Keratinocyte (primary cell): Measurements from ENCODE around the gene SYVN1. TPM values are rescaled to one million over a fixed set of nuclear protein-coding genes. Genes with fewer than 3 reads are reported as not detected.

ENCODE experiments used
- DNase-seq: peaks from one replicate; pipeline ENCODE4 v3.0.0-alpha.2; 2011; ENCODE audit warnings: low read depth, missing footprints, low spot score
- FAIRE-seq: peaks from 2 replicates; lab custom pipeline; 2011; peaks lifted over from hg19 to GRCh38; lab: Jason Lieb, UNC
- H2AFZ ChIP-seq: 2 replicates; pipeline ENCODE4 v1.6.0; 2012; ENCODE audit warnings: low read length, control low read depth, inconsistent platforms; ENCODE audit not compliant: control insufficient read depth
- H3K27ac ChIP-seq: 2 replicates; pipeline ENCODE4 v1.5.1; 2011; ENCODE audit warnings: low read length; ENCODE audit not compliant: control insufficient read depth, insufficient read depth
- H3K27me3 ChIP-seq: 3 replicates; pipeline ENCODE4 v1.6.0; 2011; ENCODE audit warnings: low read length; ENCODE audit not compliant: control insufficient read depth, insufficient read depth; ENCODE audit errors: extremely low read depth
- H3K36me3 ChIP-seq, 2 experiments: 2 replicates in 1 of 2; 3 replicates in 1 of 2; pipeline ENCODE4 v1.5.1; 2011; ENCODE audit warnings: low read length in 2 of 2, mild to moderate bottlenecking in 1 of 2; ENCODE audit not compliant: control insufficient read depth in 2 of 2, insufficient read depth in 2 of 2; ENCODE audit errors: extremely low read depth in 1 of 2
- H3K4me1 ChIP-seq: 3 replicates; pipeline ENCODE4 v1.5.1; 2011; ENCODE audit warnings: low read length; ENCODE audit not compliant: control insufficient read depth, insufficient read depth; ENCODE audit errors: extremely low read depth
- H3K4me2 ChIP-seq: 3 replicates; pipeline ENCODE4 v1.6.0; 2011; ENCODE audit warnings: low read depth, low read length; ENCODE audit not compliant: control insufficient read depth, insufficient read depth; ENCODE audit errors: extremely low read depth
- H3K4me3 ChIP-seq, 3 experiments: fragments of 200-600 bp in 1 of 3; sonication (generic) in 1 of 3; 2 replicates in 2 of 3; 3 replicates in 1 of 3; pipeline ENCODE4 v1.5.1; 2011 to 2016; ENCODE audit warnings: low read length in 3 of 3, mild to moderate bottlenecking in 3 of 3, control low read depth in 2 of 3, inconsistent platforms in 1 of 3, low read depth in 1 of 3, mixed read lengths in 1 of 3, mixed run types in 1 of 3, moderate library complexity in 1 of 3; ENCODE audit not compliant: control insufficient read depth in 2 of 3, insufficient read depth in 2 of 3; ENCODE audit errors: extremely low read depth in 1 of 3
- H3K79me2 ChIP-seq: 2 replicates; pipeline ENCODE4 v1.6.0; 2012; ENCODE audit warnings: low read length; ENCODE audit not compliant: control insufficient read depth, insufficient read depth
- H3K9ac ChIP-seq: 3 replicates; pipeline ENCODE4 v1.6.0; 2011; ENCODE audit warnings: low read length; ENCODE audit not compliant: control insufficient read depth, insufficient read depth; ENCODE audit errors: extremely low read depth
- H3K9me1 ChIP-seq: 3 replicates; pipeline ENCODE4 v1.6.0; 2011; ENCODE audit warnings: low read length; ENCODE audit not compliant: control insufficient read depth, insufficient read depth; ENCODE audit errors: extremely low read depth
- H3K9me3 ChIP-seq: 2 replicates; pipeline ENCODE4 v1.5.1; 2012; ENCODE audit warnings: low read depth, low read length; ENCODE audit not compliant: control insufficient read depth
- H4K20me1 ChIP-seq: 3 replicates; pipeline ENCODE4 v1.6.0; 2011; ENCODE audit warnings: low read length; ENCODE audit not compliant: control insufficient read depth, insufficient read depth; ENCODE audit errors: extremely low read depth
- CTCF ChIP-seq, 3 experiments: IDR thresholded peaks in 1 of 3; conservative IDR thresholded peaks in 1 of 3; optimal IDR thresholded peaks in 1 of 3; 2 replicates in 2 of 3; 3 replicates in 1 of 3; pipeline versions ENCODE3 to v1.5.1; 2011; ENCODE audit warnings: low read length in 3 of 3, mild to moderate bottlenecking in 3 of 3, moderate library complexity in 2 of 3, control low read depth in 1 of 3, inconsistent platforms in 1 of 3; ENCODE audit not compliant: insufficient read depth in 2 of 3; ENCODE audit errors: extremely low read depth in 1 of 3
- EZH2 ChIP-seq: IDR thresholded peaks from one replicate; pipeline ENCODE4 v1.6.1; 2012; ENCODE audit warnings: inconsistent platforms, mild to moderate bottlenecking, low read length, moderate library complexity
- dilution Hi-C: fragments of 300-500 bp; cut with MboI; formaldehyde crosslinking; loops from one replicate; pipeline ENCODE4 v1.7.0; 2020; ENCODE audit warnings: low sequenced_read_pairs; ENCODE audit not compliant: extremely low pct_ligation_motif_present
- polyA plus RNA-seq, 5 experiments: library from polyadenylated mRNA; depleted of rRNA in 3 of 5; stranded (reverse) in 3 of 5; stranded (forward) in 1 of 5; unstranded in 1 of 5; fragments of >200 nt; gene quantifications; 1 replicate in 1 of 5; 2 replicates in 3 of 5; 3 replicates in 1 of 5; pipeline versions ENCODE4 v1.2.1 to v1.2.3, GENCODE V29; 2011 to 2012; ENCODE audit warnings: missing spikeins in 2 of 5, low read depth in 1 of 5, low replicate concordance in 1 of 5

The SYVN1 gene
- polyA plus RNA-seq, 1 donor (not counting 4 experiments of a cell fraction or from before 2014, with no cell fraction given): 10.8 TPM

- FAIRE-seq (no peak), DNase-seq (no peak)
- Histone ChIP-seq H2AFZ (no peak overlapping the region), H3K4me3 (no peak overlapping the region), H3K27me3 (no peaks in the 10 kb centered on the region), H3K27ac (no peak overlapping the region), H3K4me1 (no peaks in the 10 kb centered on the region), H4K20me1 (no peaks in the 10 kb centered on the region), H3K4me2 (no peak overlapping the region), H3K9me1 (no peaks in the 10 kb centered on the region), H3K79me2 (peaks cover 2% of the 10 kb centered on the region), H3K9me3 (no peaks in the 10 kb centered on the region), H3K9ac (no peak overlapping the region), H3K36me3 (peaks cover 8 to 10% of the 10 kb centered on the region in 2 experiments)
- TF ChIP-seq CTCF (optimal IDR thresholded peaks at IDR 0.05 in 1 of 3, IDR thresholded peaks at IDR 0.05 in 1 of 3, conservative IDR thresholded peaks at IDR 0.05 in 1 of 3; ENCODE audit: extremely low read depth in 1 of 3, insufficient read depth in 2 of 3, low read length in 3 of 3) (no peak), EZH2 (no peak)
- dilution Hi-C loops: no loop called here
Measured at GRCh38 chr11:65103476-65103875, 30.8 kb downstream of the SYVN1 start.

- Histone ChIP-seq H3K27ac (no peak overlapping the region), H3K79me2 (peaks cover 7% of the 10 kb centered on the region), H3K4me1 (no peaks in the 10 kb centered on the region)
Measured at GRCh38 chr11:65102142-65103095, 31.9 kb downstream of the SYVN1 start.

More at GRCh38 chr11:65102142-65103095, 31.9 kb downstream of the SYVN1 start:
- Histone ChIP-seq H3K27me3 (no peaks in the 10 kb centered on the region), H3K9me1 (no peaks in the 10 kb centered on the region), H2AFZ (no peak overlapping the region), H3K4me3 (no peak overlapping the region), H3K9me3 (no peaks in the 10 kb centered on the region), H3K36me3 (peaks cover 6 to 10% of the 10 kb centered on the region in 2 experiments), H4K20me1 (no peaks in the 10 kb centered on the region), H3K4me2 (no peak overlapping the region), H3K9ac (no peak overlapping the region)
- FAIRE-seq (no peak), DNase-seq (no peak)
- TF ChIP-seq CTCF (optimal IDR thresholded peaks at IDR 0.05 in 1 of 3, IDR thresholded peaks at IDR 0.05 in 1 of 3, conservative IDR thresholded peaks at IDR 0.05 in 1 of 3; ENCODE audit: extremely low read depth in 1 of 3, insufficient read depth in 2 of 3, low read length in 3 of 3): no peak
- no peak for TF ChIP-seq EZH2
- dilution Hi-C loops: no loop called here
